HG03565 (cell line): Measurements from ENCODE around the gene EVI2B.
"Not testable (repeated sequence)": the region's sequence is repeated elsewhere in the genome, so short reads cannot be mapped to it uniquely, and the experiment has no call there.

ENCODE experiments used
- ATAC-seq: cut with Tn5 transposase; IDR thresholded peaks from one replicate; pipeline ENCODE4 v1.9.1; 2021; ENCODE audit warnings: mild to moderate bottlenecking, moderate library complexity; ENCODE audit not compliant: unreplicated experiment

Gene EVI2B, protein sequence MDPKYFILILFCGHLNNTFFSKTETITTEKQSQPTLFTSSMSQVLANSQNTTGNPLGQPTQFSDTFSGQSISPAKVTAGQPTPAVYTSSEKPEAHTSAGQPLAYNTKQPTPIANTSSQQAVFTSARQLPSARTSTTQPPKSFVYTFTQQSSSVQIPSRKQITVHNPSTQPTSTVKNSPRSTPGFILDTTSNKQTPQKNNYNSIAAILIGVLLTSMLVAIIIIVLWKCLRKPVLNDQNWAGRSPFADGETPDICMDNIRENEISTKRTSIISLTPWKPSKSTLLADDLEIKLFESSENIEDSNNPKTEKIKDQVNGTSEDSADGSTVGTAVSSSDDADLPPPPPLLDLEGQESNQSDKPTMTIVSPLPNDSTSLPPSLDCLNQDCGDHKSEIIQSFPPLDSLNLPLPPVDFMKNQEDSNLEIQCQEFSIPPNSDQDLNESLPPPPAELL

DNA sequence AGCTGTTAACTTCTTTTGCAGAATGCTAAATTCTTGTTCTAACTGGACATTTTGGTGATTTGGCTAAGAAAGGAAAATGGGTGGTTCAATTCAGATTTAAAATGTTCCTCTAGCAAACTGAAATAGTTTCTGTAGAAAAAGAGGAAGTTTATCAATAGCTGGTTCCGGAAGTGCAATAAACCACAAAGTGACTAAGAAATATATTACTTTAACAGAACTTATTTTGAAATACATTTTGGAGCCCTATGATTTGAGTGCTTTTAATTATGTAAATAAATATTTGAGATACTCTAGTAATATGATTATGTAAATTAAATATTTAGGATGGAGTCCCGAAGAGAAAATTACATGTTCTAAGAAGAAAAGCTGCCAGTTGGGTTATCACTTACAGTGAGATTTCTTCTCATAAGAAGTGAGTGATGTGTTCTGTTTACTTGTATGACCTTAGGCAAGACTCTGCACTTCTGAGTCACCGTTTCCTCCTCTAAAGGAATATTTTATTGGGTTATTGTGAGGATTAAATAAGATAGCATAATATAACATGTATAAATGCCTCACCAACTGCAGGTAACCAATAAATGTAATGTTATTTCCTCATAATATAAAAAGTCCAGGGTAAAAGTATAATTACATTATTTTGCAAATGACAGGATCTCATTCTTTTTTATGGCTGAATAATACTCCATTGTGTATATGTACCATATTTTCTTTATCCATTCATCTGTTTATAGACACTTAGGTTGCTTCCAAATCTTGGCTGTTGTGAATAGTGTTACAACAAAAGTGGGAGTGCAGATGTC, at the start of gene EVI2B:
Gene EVI2B (minus strand): TSS at position 73 of the 800 bp plus-strand sequence. CDS start 8,445 bp downstream, outside the sequence.
- ATAC-seq, result no peak

DNA sequence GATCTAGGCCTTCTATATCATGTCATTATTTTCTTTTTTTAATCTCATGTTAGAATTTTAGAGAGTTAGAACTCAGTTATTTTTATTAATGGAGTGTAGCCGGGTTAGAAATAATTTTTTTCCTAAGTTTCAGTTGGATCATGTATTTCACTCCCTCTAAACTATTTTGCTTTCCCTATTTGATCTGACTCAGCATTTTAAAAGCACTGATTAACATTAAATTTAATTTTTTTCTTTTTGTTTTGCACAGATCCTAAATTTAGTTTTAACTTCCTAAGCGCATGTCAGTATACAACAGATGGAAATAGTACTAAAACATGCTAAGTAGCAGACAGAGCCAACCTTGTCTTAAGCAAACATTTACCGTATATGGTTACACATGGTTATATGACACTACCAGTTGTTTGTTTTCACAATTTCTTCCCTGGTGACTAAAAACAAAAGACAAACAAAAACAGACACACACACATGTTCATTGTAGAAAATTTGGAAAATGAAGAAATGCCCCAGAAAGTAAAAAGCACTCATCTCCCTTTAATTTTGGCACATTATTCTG, 44.1 kb upstream of the EVI2B start:
- no peak for ATAC-seq

DNA sequence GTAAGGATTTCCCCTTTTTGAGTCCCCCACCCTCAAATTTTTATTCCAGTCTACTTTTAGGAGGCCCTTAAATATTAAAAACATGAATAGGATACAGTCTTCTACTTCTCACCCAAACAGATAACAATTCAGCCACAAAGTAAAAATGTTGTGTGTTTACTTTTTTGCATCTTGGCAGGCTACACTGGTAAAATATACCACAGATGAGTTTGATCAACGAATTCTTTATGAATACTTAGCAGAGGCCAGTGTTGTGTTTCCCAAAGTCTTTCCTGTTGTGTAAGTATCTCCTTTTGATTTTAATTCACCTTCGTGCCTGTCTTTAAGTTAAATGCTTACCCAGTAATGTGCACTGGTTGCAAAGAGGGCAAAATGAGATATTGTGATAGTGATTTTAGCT, 43.2 kb upstream of the EVI2B start:
- ATAC-seq, result no peak

DNA sequence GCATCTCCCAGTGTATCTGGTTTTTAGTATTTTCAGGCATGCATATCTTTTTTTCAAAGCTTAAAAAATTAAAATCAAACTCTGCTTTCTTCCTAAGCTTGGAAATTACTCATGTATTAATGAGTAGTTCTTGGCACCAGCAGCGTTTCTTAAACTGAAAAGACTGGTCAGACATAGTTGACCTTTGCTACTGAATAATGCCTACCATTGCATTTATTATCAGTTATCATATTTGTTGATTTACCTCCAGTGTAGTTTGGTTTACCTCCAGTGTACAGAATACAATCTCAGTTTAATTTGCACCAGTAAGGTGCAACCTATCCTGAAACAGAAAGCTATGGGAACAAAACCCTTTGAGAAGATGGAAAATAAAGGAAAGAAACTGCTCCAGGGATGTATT, 42.1 kb upstream of the EVI2B start:
- no peak for ATAC-seq

DNA sequence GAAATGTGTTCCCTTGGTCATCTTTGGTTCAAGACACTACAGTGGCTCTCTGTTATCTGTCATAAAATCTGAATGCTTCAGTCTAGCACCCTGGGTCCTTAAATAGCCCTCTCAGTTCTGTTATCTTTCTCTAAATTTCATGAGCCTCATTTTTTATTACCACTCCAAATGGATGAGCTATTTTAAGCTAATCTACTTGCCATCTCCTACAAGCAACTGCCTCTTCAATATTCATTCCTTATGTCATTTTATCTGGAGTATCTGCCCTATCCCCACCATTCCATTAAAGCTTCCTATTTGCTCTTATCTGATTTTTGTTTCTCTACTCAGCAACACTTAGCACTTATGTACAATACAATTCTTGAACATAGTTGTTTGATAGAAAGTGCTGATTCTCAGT, 35.6 kb upstream of the EVI2B start:
- no peak for ATAC-seq

DNA sequence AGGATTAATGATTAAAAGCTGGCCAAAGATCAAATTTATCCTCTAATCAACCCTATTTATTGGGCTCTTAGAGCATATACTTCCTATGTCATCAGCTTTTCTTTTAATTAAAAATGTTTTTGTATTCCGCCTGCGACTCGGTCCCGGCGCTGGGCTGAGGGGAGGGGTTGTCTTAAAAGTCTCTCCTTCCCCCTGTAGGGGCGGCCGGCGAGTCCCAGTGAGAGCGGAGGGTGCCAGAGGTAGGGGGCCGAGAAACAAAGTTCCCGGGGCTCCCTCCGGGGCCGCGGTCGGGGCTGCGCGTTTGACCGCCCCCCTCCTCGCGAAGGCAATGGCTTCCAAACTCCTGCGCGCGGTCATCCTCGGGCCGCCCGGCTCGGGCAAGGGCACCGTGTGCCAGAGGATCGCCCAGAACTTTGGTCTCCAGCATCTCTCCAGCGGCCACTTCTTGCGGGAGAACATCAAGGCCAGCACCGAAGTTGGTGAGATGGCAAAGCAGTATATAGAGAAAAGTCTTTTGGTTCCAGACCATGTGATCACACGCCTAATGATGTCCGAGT, 31.4 kb upstream of the EVI2B start:
- ATAC-seq, result not testable (repeated sequence)

DNA sequence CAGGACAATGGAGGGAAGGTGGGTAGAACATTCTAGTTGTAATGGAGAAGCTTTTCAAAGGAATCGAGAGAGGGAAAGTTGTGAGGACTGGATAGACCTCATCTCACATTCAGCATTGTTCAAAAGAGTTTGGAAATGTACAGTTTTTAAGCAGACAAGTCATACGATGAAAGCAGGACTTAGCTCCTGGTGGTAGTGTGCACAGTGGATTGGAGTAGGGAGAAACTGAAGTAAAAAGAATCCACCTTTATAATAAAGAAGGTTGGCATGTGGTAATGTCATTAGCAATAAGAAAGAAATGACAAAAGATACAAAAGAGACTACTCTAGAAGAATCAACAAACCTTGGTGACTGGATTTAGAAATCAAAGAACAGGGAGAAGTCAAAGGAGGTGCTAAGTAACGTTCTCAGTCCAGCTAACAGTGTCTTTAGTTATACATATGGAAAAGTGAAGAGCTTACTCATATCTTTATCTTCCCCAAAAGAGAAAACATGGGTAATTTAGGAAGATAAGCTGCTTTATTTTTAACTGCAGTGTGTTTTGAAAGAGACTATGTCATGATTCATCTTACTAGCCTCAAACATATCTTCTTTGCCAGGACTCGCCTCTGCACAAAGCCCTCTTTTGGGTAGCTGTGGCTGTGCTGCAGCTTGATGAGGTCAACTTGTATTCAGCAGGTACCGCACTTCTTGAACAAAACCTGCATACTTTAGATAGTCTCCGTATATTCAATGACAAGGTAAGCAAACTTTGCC, 26.2 kb upstream of the EVI2B start:
- ATAC-seq, result no peak

DNA sequence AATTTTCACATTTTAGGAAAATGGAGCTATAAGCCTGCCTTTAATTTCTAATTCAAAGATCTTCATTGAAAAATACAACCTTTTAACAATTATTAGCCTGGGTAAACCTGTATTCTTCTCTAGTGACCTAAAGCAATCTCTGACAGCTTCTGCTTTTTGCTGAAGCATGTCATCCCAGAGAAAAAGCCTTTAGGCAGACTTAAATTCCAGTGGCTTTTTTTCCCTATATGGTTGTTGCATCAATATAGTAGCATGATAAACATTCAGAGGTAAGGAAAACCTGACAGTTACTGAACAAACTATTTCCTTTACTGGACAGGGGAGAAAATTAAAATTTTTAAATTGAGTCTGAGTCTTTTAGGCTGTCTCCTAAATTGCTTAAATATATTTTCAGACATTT, 15.4 kb upstream of the EVI2B start:
- no peak for ATAC-seq

DNA sequence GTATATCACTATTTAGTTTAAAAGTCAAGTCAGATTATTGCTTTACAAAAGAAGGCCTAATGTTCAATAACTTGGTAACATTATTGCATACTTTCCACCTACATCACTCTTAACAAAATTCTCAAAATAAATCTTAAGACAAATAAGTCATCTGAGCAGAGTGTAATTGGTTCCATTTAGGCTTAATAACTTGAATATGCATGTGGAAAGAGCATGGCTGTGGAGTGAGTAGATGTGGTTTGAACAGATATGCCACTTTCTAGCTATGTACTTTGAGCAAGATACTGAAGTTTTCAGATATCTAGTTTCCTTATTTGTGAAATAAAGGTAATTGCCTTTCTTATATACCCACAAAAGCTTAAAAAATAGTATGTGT, 14.3 kb upstream of the EVI2B start:
- ATAC-seq, result no peak

DNA sequence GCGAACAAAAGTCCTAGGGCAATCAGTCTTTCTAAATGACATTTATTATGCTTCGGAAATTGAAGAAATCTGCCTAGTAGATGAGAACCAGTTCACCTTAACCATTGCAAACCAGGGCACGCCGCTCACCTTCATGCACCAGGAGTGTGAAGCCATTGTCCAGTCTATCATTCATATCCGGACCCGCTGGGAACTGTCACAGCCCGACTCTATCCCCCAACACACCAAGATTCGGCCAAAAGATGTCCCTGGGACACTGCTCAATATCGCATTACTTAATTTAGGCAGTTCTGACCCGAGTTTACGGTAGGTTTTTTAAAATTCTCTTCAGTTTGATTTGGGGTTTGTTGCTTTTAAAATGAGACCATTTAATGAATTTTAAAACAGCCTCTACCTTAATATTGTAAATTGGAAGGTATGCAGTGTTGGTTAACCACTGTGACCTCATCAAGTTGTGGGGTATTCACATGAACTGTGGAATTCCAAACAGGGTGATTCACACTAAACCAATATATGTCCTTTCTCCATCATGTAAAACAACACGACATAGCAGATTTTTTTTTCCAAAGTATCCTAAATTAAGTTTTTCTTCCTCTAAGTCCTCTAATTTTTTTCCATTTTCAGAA, 13.8 kb upstream of the EVI2B start:
- ATAC-seq, result no peak

DNA sequence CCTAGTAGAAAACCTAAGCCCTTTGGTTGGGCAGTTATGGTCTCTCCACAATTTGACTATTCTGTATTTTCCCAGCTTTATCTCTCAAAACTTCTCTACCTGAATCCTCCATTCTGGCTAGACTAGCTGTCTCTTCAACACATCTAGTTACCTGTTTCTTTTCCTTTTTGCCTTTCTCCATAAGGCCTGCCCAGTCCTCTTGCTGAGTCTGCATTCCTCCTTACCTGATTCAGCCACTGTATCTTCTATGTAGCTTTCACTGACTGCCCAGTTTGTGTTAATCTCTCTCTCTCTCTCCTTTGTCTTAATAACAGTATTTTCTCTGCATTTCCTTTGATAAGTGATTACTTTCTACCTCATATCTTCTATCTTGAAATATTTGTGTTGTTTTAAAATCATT, 9.7 kb upstream of the EVI2B start:
- ATAC-seq, result no peak

DNA sequence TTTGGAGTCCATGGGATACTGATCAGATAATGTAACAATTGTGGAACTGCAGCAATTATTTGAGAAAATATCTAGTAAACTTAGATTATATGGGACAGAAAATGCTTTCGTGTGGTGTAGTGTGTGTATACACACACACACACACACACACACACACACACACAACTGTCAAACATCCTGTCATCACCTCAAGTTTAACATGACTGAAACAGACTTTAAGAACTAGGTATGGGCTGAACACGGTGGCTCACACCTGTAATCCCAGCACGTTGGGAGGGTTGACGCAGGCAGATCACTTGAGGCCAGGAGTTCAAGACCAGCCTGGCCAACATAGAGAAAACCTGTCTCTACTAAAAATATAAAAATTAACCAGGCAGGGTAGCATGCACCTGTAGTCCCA, 8.1 kb upstream of the EVI2B start:
- no peak for ATAC-seq

DNA sequence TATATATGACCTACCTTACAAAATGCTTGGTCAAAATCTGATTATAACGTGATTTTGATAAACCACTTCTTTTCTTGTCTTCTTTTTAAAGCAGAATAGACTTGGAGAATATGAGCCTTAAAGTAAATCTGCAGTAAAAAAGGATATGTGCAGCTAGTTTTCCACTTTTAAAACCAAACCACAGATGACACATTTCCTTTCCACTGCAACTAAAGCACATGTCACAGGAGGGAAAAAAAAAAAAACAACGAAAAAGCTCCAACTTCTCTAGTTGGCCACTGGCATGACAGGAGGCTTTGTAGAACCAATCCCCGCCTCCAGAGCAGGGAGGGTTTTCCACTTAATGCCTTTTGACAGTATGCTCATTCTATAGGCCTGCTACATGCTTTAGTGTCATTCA, 7.6 kb upstream of the EVI2B start, which contains the start of gene EVI2A:
Gene EVI2A (minus strand): TSS at position 142 of the 400 bp plus-strand sequence. CDS start 2,609 bp downstream, outside the sequence.
- no peak for ATAC-seq

DNA sequence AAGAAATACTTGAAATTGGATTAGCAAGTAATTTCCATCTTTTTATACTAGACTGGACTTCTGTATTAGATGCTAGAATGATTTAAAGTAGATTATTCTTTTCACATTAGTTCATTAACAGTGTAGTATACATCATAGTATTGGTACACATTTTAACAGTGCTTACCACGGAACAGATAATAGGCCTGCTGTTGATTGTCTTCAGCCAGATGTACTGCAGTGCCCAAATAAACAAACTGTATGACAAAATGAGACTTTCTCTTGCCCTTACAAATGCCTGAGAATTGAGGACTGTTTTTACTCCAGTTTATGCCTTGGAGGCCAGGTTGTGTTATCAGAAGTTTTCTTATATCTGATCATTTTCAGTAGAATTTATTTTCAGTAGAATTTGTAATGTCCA, 6.9 kb upstream of the EVI2B start:
- no peak for ATAC-seq

DNA sequence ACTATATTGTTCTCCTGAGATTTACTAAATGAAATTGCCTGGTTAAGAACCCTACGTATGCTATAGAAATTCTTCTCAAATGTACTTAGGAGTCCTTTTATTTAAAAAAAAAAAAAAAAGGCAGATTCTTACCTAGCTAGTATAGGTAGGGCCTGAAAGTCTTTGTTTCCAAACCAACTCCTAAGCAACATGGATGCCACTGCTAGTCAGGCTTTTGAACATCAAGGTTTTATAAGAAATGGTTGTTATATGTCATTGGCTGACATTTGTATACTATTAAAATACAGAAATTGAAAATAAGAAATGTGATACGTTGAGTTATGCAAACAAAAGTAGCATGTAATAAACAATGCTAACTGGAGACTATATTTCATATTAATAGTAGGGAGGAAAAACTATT, 6.4 kb upstream of the EVI2B start:
- ATAC-seq, result no peak

DNA sequence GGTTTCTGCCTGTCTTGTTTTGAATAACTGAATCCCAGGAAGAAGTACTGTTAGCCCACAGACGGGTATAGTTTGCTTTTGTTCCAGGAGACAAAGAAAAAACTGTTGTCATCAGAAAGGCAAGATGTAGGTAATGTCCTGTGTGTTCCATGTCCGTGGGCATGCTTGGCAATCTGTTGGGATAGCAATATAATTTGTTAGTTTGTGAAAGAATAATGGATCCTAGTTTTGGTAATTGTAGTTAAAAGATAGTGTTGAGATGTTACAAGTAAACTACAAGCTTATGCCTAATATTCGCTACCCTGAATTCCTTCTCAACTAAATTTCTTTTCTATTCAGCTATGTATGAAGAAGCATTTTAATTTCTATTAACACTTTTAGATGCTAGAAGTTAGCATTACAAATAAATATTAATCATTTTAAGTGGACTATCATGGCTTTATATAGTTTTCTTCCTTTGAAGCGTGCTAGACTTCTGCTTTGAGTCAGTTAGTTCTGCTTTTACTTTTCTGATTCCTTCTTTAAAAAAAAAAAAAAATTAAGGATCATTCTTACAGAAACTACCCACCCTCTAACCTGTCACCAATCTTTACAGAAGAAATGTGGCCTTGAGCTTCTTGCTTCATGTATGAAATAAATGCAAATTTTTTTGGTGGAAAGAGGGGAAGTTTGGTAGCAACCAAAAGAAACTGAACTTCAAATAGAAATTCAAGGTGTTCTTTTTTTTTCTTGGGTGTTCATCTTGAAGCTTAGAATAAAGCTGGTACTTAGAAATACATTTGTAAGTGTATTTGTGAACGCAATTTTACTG, 5.2 kb upstream of the EVI2B start:
- ATAC-seq, result no peak

DNA sequence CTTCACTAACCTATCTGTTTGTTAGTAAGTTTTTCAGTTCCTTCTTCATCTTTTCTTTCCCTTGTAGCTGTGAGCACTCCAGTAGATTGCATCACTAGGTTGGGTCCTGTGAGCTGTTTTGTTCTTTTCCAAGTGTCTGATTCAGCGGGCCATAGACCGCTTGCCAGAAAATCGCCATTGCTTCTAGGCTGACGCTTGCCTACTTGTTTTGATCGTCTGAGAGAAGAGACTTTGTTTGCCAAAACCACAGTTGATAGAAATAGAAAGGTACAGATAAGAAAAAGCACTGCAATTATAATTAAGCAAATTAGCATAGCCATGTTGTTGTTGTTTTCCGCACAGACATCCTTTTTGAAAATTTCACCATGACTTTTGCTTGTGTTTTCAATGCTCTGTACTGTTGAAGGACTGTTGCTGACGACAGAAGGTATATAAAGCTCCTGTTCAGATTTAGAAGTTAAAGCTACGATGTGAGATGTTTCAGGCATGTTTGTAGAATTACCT, 4.5 kb upstream of the EVI2B start:
- no peak for ATAC-seq

DNA sequence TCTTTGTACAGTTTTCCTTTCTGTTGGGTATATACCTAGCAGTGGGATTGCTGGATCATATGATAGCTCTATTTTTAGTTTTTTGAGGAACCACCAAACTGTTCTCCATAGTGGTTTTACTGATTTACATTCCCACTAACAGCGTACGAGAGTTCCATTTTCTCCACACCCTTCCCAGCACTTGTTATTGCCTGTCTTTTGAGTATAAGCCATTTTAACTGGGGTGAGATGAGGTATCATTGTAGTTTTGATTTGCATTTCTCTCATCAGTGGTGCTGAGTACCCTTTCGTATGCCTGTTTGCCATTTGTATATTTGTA, 887 bp upstream of the EVI2B start:
- no peak for ATAC-seq

DNA sequence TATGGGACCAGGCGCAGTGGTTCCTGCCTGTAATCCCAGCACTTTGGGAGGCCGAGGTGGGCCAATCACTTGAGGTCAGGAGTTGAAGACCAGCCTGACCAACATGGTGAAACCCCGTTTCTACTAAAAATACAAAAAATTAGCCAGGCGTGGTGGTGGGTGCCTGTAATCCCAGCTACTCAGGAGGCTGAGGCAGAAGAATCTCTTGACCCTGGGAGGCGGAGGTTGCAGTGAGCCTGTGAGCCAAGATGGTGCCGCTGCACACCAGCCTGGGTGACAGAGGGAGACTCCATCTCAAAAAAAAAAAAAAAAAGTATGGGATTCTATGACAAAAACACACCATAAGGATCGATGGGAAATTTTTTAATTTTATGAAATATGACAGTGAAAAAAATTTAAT, 1.6 kb downstream of the EVI2B start:
- not testable (repeated sequence) for ATAC-seq
